Activated T-cell treated with anti-CD3 and anti-CD28 coated beads for 24 hours (primary cell): ENCODE measurements around the gene KCTD21.
"Not testable (repeated sequence)": the region's sequence is repeated elsewhere in the genome, so short reads cannot be mapped to it uniquely, and the experiment has no call there.

ENCODE experiments used
- DNase-seq: peaks from one replicate; pipeline ENCODE4 v3.0.0-alpha.2; 2020; ENCODE audit warnings: low read depth

KCTD21 gene

GRCh38 chr11:78175862-78176261, 12.6 kb downstream of the KCTD21 start:
- not testable (repeated sequence) for DNase-seq

GRCh38 chr11:78171951-78172350, 16.5 kb downstream of the KCTD21 start:
- DNase-seq, result no peak

GRCh38 chr11:78170874-78171549, 17.4 kb downstream of the KCTD21 start:
- no peak for DNase-seq

GRCh38 chr11:78170413-78170812, 18.0 kb downstream of the KCTD21 start:
- DNase-seq, result no peak

DNA sequence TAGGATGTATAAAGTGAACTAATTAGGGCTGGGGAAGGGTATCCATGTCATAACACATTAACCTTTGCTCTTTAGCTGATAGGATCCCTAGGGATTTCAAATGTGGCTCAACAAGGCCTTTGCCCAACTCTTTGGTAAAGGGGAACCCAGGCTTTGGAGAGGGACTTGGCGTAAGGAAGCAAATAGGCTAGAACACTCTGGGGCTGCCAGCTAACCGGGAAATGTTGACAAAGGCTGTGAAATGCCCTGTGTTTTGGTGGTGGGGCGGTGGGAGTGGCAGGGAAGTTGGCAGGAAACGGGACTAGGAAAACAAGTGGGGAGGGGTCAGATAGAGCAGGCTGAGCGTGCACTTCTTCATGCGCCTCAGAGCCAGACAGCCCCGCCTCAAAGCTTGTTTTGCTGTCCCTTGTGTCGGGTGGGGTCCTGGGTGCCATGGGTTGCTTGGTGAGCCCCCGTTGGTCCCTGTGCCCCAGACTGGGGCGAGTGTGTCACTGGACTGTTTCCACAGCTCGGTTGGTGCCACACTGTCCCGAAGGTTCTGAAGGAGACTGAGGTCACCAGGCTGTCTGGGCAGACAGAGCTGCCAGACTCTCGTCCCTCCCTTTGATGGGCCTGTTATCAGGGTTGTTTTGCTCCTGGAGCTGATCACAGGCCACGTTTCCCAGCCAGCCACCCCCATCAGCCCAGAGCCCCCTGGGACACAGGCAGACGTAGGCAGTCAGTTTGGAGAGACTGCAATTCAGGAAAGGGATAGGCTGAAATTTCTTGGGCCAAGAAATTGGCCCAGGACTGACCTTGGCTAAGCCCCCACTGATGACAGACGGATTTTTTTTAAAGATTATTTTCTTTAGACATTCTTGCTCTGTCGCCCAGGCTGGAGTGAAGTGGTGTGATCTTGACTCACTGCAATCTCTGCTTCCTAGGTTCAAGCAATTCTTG, 19.6 kb downstream of the KCTD21 start:
- DNase-seq, result no peak

GRCh38 chr11:78166855-78167469, 21.5 kb downstream of the KCTD21 start:
- DNase-seq, result no peak

DNA sequence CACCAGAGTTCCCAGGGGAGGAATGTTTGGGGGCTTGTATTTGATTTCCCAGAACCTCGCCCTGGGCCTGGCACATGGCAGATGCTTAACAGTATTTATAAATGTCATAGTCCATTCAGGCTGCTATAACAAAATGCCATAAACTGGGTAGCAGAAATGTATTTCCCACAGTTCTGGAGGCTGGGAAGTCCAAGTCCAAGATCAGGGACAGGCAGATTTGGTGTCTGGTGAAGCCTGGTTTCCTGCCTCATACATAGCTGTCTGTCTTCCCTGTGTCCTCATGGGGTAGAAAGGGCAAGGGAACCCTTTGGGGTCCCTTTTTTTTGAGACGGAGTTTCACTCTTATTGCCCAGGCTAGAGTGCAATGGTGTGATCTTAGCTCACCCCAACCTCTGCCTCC, 24.0 kb downstream of the KCTD21 start:
- DNase-seq, result no peak

DNA sequence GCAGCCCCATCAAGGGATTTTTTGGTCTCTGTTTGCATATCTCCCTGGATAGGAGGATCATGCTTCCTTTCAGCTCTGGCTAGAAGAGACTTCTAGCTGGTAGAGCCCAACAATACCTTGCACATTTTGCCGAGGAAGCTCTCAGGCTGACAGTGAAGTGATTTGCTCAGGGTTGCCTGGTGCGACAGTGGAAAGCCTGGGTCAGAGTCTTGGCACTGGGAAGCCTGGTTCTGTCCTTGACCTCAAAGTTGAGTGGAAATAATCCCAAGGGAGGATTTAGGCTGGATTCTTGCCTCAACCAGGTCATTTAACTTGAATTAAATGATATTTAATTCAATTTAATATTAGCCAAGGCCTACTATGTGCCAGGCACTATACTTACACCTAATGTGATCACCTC, 24.6 kb downstream of the KCTD21 start:
- no peak for DNase-seq

DNA sequence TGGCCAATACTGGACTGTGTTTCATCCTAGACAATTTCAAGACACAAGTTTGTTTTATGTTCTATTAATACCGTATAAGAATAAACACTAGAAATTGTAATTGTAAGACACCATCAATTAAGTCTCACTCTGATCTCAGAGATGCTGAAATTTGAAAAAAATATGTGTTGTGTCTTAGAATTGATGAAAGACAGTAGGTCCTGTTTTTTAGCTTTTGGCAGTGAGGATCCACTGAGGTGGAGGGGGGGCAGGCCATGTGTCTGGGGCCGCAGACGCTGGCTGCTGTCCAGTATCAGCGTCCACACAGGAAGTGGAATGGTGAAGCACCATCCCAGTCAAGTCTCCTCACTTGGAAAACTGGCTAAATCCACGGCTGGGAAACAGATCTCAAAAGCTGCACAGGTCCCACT, 26.5 kb downstream of the KCTD21 start:
- DNase-seq, result no peak

GRCh38 chr11:78161346-78161745, 27.1 kb downstream of the KCTD21 start:
- DNase-seq, result no peak

GRCh38 chr11:78160557-78160956, 27.9 kb downstream of the KCTD21 start:
- DNase-seq, result no peak

DNA sequence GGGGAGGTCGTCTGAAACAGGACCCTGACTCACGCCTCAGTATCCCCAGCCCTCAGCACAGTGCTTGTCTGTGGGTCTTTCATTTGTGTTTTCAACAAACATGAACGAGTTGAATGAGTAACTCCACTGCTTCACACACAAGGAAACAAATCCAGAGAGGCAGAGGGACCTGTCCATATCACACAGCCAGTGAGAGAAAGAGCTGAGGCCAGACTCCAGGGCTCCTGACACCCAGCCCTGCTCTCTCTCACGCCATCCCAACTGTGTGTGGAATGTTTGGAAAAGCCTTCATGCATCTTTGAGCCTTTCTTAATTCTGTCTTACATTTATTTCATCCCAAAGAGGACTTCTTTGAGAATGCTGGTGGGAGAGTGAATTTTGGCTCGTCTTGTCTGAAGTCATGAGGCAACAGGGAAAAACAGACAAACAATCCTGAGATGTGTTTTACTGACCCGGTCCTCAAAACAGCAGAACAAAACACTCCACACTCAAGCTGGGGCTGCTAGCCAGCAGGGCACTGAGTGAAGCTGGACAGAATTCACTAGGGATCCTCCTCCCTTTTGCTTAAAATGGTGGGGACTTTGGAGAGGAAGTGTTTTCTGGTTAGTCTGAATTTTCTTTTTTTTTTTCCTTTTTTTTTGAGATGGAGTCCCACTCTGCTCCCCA, 29.3 kb downstream of the KCTD21 start:
- DNase-seq, result no peak

DNA sequence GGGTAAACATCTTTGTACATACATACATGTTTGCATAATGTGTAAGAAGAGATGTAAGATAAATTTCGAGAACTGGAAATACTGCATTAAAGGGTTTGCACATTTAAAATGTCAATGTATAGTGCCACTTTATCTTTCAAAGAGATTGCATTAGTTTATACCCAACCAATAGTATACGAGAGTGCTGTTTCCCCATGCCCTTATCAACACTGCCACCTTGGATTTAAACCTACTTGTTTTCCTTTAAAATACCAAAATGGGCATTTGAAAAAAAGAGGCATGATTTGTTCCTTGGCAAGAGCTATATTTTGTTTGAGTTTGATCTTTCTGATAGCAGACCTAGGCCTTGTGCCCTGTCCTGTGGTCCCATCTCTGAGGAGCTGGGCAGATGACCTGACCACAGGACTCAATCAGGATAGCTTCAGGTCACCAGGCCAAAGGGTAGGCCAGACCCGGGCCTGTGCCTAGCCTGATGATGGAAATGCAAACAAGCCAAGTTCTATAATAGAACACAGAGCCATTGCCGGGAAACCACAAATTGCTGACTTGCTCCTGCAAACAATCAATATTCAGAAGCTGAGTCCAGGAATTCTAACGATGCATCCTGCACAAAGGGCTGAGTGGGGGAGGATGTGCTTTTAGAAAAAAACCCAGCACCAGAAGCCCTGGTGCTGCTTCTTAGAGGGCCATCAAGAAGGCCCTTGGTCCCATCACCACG, 32.1 kb downstream of the KCTD21 start:
- DNase-seq, result no peak

- no peak for DNase-seq
These were observed 36.6 kb downstream of the KCTD21 start for GRCh38 chr11:78151804-78152203.

DNA sequence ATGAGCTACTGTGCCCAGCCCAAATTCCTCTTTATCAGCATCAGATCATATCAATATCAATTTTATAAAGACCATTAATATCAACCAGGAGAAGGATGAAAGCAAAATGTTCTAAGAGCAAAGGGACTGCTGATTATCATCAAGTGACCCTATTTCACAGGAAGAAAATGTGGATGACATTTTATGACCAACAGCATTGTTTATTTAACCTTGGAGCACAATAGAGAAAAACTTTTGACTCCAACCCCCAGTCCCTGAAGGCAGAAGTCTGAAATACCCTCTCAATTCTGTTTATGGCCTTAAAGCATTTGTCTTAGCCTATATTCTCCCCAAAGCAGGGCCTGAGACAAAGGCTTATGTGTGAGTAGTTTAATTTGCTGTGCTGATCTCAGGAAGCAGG, 37.7 kb downstream of the KCTD21 start:
- no peak for DNase-seq

GRCh38 chr11:78150346-78150745, 38.1 kb downstream of the KCTD21 start:
- no peak for DNase-seq

- no peak for DNase-seq
These were observed 38.8 kb downstream of the KCTD21 start for GRCh38 chr11:78149646-78150045.

DNA sequence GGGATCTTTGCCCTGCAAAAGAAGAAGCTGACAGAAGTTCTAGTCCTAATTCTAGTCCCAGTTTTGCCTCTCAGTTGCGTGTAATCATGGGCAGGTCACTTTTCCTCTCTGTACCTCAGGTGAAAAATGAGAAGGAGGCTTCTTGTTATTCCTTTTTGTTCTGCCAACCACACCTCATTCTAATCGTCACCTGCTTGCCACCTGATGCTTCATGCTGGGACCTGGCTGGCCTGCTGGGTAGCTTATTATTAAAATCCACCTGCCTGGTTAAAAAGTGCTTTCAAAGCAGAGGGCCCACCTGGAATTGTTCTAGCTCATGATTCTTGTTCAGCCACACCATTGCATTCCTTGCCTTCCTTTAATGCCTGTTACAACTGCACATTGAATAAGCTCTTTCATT, 40.6 kb downstream of the KCTD21 start:
- DNase-seq, result no peak

DNA sequence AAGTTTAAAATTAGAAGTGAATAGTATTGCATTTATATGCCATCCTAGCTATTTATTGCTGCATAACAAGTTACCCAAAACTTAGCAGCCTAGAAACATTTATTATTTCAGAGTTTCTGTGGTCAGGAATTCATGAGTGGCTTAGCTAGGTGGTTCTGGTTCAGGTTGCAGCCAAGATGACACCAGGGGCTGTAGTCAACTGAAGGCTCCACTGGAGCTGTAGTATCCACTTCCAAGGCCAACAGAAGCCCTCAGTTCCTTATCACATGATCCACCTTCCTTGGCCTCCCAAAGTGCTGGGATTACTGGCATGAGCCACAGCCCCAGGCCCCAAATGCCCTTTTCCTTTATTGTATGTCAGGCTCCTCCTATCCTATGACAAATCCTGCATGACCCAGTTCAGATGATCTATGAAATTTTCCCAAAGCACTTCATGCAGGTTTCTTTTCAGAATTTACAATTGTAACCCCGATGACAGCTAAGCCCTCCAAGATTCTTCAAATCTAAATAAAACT, 42.9 kb downstream of the KCTD21 start:
- DNase-seq, result no peak

DNA sequence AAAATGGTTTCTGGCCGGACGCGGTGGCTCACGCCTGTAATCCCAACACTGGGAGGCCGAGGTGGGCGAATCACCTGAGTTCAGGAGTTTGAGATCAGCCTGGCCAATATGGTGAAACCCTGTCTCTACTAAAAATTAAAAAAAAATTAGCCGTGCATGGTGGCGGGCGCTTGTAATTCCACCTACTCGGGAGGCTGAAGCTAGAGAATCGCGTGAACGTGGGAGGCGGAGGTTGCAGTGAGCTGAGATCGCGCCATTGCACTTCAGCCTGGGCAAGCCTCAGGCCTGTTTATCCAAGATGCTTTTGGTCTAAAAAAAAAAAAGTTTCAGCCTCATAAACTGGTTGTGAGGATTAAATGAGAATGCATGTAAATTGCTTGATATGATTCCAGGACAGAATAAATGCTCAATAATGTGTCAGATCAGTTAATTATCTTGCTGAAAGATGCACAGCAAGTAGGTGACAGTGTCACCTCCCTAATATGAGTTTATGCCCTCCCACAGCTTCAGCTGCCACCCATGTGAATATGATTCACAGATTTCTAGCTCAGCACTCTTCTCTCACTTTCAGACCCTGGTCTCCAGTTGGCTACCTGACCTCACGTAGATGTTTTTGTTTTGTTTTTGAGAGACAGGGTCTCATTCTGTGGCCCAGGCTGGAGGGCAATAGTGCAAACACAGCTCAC, 47.9 kb downstream of the KCTD21 start:
- DNase-seq, result no peak
